Measurements from ENCODE around the gene SPTBN4. TPM values are rescaled to one million over a fixed set of nuclear protein-coding genes. Genes with fewer than 3 reads are reported as not detected.

Gene SPTBN4
- total and polyA plus RNA-seq, 10 donors = 0.30 to 2.3 (median 0.66) TPM

GRCh38 chr19:40507892-40508291 is 41.1 kb downstream of the SPTBN4 start:
- Histone ChIP-seq H3K27me3 (replicated peaks in 1 of 7) (peaks cover 2 to 54% (median 15%) of the 10 kb centered on the region in 7 donors), H3K4me1 (peaks cover 3 to 9% (median 7%) of the 10 kb centered on the region in 6 donors), H3K9me3 (no peaks in the 10 kb centered on the region), H3K36me3 (no peaks in the 10 kb centered on the region), H3K27ac (no peak overlapping the region), H3K4me3 (no peak overlapping the region)
- intact Hi-C loops (cut with DNase I; ENCODE audit: low total_unique reads) = no loop called here
- DNase-seq = no peak
- TF ChIP-seq POLR2AphosphoS5 (IDR thresholded peaks at IDR 0.05) (no peak), POLR2A (IDR thresholded peaks at IDR 0.05) (no peak)
- TF ChIP-seq, protein P1, sequence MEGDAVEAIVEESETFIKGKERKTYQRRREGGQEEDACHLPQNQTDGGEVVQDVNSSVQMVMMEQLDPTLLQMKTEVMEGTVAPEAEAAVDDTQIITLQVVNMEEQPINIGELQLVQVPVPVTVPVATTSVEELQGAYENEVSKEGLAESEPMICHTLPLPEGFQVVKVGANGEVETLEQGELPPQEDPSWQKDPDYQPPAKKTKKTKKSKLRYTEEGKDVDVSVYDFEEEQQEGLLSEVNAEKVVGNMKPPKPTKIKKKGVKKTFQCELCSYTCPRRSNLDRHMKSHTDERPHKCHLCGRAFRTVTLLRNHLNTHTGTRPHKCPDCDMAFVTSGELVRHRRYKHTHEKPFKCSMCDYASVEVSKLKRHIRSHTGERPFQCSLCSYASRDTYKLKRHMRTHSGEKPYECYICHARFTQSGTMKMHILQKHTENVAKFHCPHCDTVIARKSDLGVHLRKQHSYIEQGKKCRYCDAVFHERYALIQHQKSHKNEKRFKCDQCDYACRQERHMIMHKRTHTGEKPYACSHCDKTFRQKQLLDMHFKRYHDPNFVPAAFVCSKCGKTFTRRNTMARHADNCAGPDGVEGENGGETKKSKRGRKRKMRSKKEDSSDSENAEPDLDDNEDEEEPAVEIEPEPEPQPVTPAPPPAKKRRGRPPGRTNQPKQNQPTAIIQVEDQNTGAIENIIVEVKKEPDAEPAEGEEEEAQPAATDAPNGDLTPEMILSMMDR (IDR thresholded peaks at IDR 0.05 in 8 of 11, conservative IDR thresholded peaks at IDR 0.05 in 3 of 11) = no peak
- WGBS, 5 donors = 58 to 72% (median 62%) methylated on average over 2 of the region's 2 CpGs

DNA sequence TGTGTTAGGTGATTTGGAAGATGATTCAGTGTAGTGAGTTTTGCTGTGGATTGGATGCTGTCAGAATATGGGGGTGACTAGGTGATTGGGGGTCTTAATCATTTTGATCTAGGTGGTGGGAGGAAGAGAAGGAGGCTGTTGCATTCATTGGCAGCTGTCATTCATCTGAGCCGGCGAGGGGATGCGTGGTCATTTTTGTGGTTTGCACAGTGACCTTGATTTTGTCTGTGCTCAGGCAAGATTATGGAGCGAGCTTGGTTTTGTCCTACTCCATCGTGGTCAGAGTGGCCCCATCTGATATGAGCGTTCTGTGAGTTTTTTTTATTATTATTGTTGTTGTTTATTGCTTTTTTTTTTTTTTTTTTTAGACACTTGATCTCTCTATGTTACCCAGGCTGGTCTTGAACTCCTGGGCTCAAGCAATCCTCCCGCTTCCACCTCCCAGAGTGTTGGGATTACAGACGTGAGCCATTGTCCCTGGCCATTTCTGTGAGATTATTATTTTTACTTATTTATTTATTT is 42.0 kb downstream of the SPTBN4 start:
- intact Hi-C loops (cut with DNase I; ENCODE audit: low total_unique reads) = no loop called here
- no peak overlapping the region for H3K4me3 ChIP-seq
- H3K27ac ChIP-seq = no peak overlapping the region
- no peak for DNase-seq
- TF ChIP-seq POLR2A (IDR thresholded peaks at IDR 0.05) (no peak), POLR2AphosphoS5 (IDR thresholded peaks at IDR 0.05) (no peak)
- TF ChIP-seq, protein P1 (IDR thresholded peaks at IDR 0.05 in 8 of 11, conservative IDR thresholded peaks at IDR 0.05 in 3 of 11) = no peak
- peaks cover 3 to 15% (median 8%) of the 10 kb centered on the region in 6 donors for H3K4me1 ChIP-seq
- H3K27me3 ChIP-seq (replicated peaks in 1 of 7) = peaks cover 2 to 57% (median 22%) of the 10 kb centered on the region in 7 donors
- H3K9me3 ChIP-seq = no peaks in the 10 kb centered on the region
- H3K36me3 ChIP-seq = no peaks in the 10 kb centered on the region
- WGBS, 5 donors = 62 to 84% (median 73%) methylated on average over 8 of the region's 8 CpGs

- no peaks in the 10 kb centered on the region for H3K36me3 ChIP-seq
- H3K9me3 ChIP-seq = no peaks in the 10 kb centered on the region
- WGBS, 5 donors = 84 to 93% (median 89%) methylated on average over 7 of the region's 7 CpGs
- TF ChIP-seq POLR2A (IDR thresholded peaks at IDR 0.05) (no peak), POLR2AphosphoS5 (IDR thresholded peaks at IDR 0.05) (no peak)
- TF ChIP-seq, protein P1 (IDR thresholded peaks at IDR 0.05 in 8 of 11, conservative IDR thresholded peaks at IDR 0.05 in 3 of 11) = no peak
- intact Hi-C loops (cut with DNase I; ENCODE audit: low total_unique reads) = no loop called here
- peaks cover 2 to 69% (median 29%) of the 10 kb centered on the region in 7 donors for H3K27me3 ChIP-seq (replicated peaks in 1 of 7)
- H3K4me1 ChIP-seq = peaks cover 3 to 15% (median 8%) of the 10 kb centered on the region in 6 donors
- no peak overlapping the region for H3K27ac ChIP-seq
- no peak overlapping the region for H3K4me3 ChIP-seq
- no peak for DNase-seq
Measured at GRCh38 chr19:40510526-40511115, 43.8 kb downstream of the SPTBN4 start.

DNA sequence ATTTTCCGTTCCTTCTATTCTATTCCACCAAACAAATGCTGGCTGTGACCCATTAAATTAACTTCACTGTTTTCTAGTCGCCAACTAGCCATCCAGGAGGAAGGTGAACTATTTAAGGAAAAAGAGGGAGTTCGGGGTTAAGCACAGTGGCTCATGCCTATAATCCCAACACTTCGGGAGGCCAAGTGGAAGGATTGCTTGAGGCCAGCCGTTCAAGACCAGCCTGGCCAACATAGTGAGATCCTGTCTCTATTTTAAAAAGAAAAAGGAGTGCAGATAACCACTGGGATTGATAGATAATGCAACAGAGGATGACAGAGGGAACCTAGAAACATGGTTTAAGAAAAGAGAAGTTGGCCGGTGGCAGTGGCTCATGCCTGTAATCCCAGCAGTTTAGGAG is 44.7 kb downstream of the SPTBN4 start:
- intact Hi-C loops (cut with DNase I; ENCODE audit: low total_unique reads) = no loop called here
- Histone ChIP-seq H3K36me3 (no peaks in the 10 kb centered on the region), H3K27me3 (replicated peaks in 1 of 7) (peaks cover 2 to 75% (median 29%) of the 10 kb centered on the region in 7 donors), H3K27ac (no peak overlapping the region), H3K4me1 (peaks cover 3 to 15% (median 8%) of the 10 kb centered on the region in 6 donors), H3K4me3 (no peak overlapping the region), H3K9me3 (no peaks in the 10 kb centered on the region)
- no peak for DNase-seq
- WGBS, 5 donors = 73 to 84% (median 77%) methylated on average over 6 of the region's 6 CpGs
- TF ChIP-seq POLR2A (IDR thresholded peaks at IDR 0.05) (no peak), POLR2AphosphoS5 (IDR thresholded peaks at IDR 0.05) (no peak)
- TF ChIP-seq, protein P1 (IDR thresholded peaks at IDR 0.05 in 8 of 11, conservative IDR thresholded peaks at IDR 0.05 in 3 of 11) = no peak
